HL-60 (cell line): ENCODE results near the gene DLX4.

Experiments
- CTCF ChIP-seq: IDR thresholded peaks from one replicate; pipeline ENCODE4 v1.5.1; 2011; ENCODE audit warnings: low read length, control low read depth, inconsistent platforms; ENCODE audit not compliant: insufficient read depth
- GABPA ChIP-seq: IDR thresholded peaks from 2 replicates; pipeline ENCODE4 v1.6.1; 2012; ENCODE audit warnings: low read depth
- POLR2AphosphoS5 ChIP-seq: IDR thresholded peaks from 2 replicates; pipeline ENCODE4 v1.6.1; 2012; ENCODE audit warnings: low read depth
- REST ChIP-seq: IDR thresholded peaks from 2 replicates; pipeline ENCODE4 v1.6.1; 2012; ENCODE audit warnings: low read depth; ENCODE audit not compliant: insufficient replicate concordance
- SPI1 ChIP-seq: IDR thresholded peaks from 2 replicates; pipeline ENCODE4 v1.6.1; 2012; ENCODE audit warnings: low read depth, mild to moderate bottlenecking, borderline replicate concordance

GRCh38 chr17:49965524-49965909 is 3.5 kb upstream of the DLX4 start:
- TF ChIP-seq CTCF, result no peak
- no peak for TF ChIP-seq POLR2AphosphoS5
- TF ChIP-seq REST, result no peak
- peak; percentile 95 for TF ChIP-seq SPI1
- TF ChIP-seq GABPA, result no peak
